ENCODE data around the gene B4GALNT3.

B4GALNT3 gene

GRCh38 chr12:503111-503761, 43.5 kb downstream of the B4GALNT3 start:
- H3K4me3 ChIP-seq (ENCODE audit: low read length) = no peak overlapping the region
- no peak for DNase-seq (ENCODE audit: low read depth, low spot score)

GRCh38 chr12:505221-505620, 45.5 kb downstream of the B4GALNT3 start:
- DNase-seq (ENCODE audit: low read depth, low spot score) = no peak

GRCh38 chr12:507391-507796, 47.7 kb downstream of the B4GALNT3 start:
- no peak for DNase-seq (ENCODE audit: low read depth, low spot score)
- H3K4me3 ChIP-seq (ENCODE audit: low read length) = no peak overlapping the region

More at GRCh38 chr12:505221-505620, 45.5 kb downstream of the B4GALNT3 start:
- H3K4me3 ChIP-seq (ENCODE audit: low read length) = no peak overlapping the region

- H3K4me3 ChIP-seq (ENCODE audit: low read length) = no peak overlapping the region
- no peak for DNase-seq (ENCODE audit: low read depth, low spot score)
These were observed 48.4 kb downstream of the B4GALNT3 start for GRCh38 chr12:508145-508544.

GRCh38 chr12:508795-509194, 49.1 kb downstream of the B4GALNT3 start:
- DNase-seq (ENCODE audit: low read depth, low spot score) = no peak

GRCh38 chr12:509500-509899, 49.8 kb downstream of the B4GALNT3 start:
- no peak for DNase-seq (ENCODE audit: low read depth, low spot score)
- no peak overlapping the region for H3K4me3 ChIP-seq (ENCODE audit: low read length)

More at GRCh38 chr12:508795-509194, 49.1 kb downstream of the B4GALNT3 start:
- no peak overlapping the region for H3K4me3 ChIP-seq (ENCODE audit: low read length)

- no peak overlapping the region for H3K4me3 ChIP-seq (ENCODE audit: low read length)
- no peak for DNase-seq (ENCODE audit: low read depth, low spot score)
These were observed 50.5 kb downstream of the B4GALNT3 start for GRCh38 chr12:510071-510825.

GRCh38 chr12:512933-513332, 53.2 kb downstream of the B4GALNT3 start:
- DNase-seq (ENCODE audit: low read depth, low spot score) = no peak
- no peak overlapping the region for H3K4me3 ChIP-seq (ENCODE audit: low read length)

GRCh38 chr12:513446-513845, 53.7 kb downstream of the B4GALNT3 start:
- H3K4me3 ChIP-seq (ENCODE audit: low read length) = no peak overlapping the region
- no peak for DNase-seq (ENCODE audit: low read depth, low spot score)

GRCh38 chr12:517538-517937, 57.8 kb downstream of the B4GALNT3 start:
- DNase-seq (ENCODE audit: low read depth, low spot score) = no peak
- H3K4me3 ChIP-seq (ENCODE audit: low read length) = no peak overlapping the region

- H3K4me3 ChIP-seq (ENCODE audit: low read length) = no peak overlapping the region
- DNase-seq (ENCODE audit: low read depth, low spot score) = no peak
These were observed 60.4 kb downstream of the B4GALNT3 start for GRCh38 chr12:520119-520518.

GRCh38 chr12:522692-523378, 63.1 kb downstream of the B4GALNT3 start:
- no peak for DNase-seq (ENCODE audit: low read depth, low spot score)
- no peak overlapping the region for H3K4me3 ChIP-seq (ENCODE audit: low read length)

- H3K4me3 ChIP-seq (ENCODE audit: low read length) = no peak overlapping the region
- DNase-seq (ENCODE audit: low read depth, low spot score) = no peak
These were observed 64.6 kb downstream of the B4GALNT3 start for GRCh38 chr12:524167-524951.

- no peak overlapping the region for H3K4me3 ChIP-seq (ENCODE audit: low read length)
- DNase-seq (ENCODE audit: low read depth, low spot score) = no peak
These were observed 66.3 kb downstream of the B4GALNT3 start for GRCh38 chr12:526089-526488.

- DNase-seq (ENCODE audit: low read depth, low spot score) = no peak
- no peak overlapping the region for H3K4me3 ChIP-seq (ENCODE audit: low read length)
These were observed 67.5 kb downstream of the B4GALNT3 start for GRCh38 chr12:527241-527640.

GRCh38 chr12:527729-528128, 68.0 kb downstream of the B4GALNT3 start:
- no peak for DNase-seq (ENCODE audit: low read depth, low spot score)

GRCh38 chr12:530308-530707, 70.6 kb downstream of the B4GALNT3 start:
- H3K4me3 ChIP-seq (ENCODE audit: low read length) = no peak overlapping the region
- DNase-seq (ENCODE audit: low read depth, low spot score) = no peak

More at GRCh38 chr12:527729-528128, 68.0 kb downstream of the B4GALNT3 start:
- no peak overlapping the region for H3K4me3 ChIP-seq (ENCODE audit: low read length)

GRCh38 chr12:530821-531220, 71.1 kb downstream of the B4GALNT3 start:
- no peak overlapping the region for H3K4me3 ChIP-seq (ENCODE audit: low read length)
- DNase-seq (ENCODE audit: low read depth, low spot score) = no peak

GRCh38 chr12:531951-532585, 72.3 kb downstream of the B4GALNT3 start:
- no peak overlapping the region for H3K4me3 ChIP-seq (ENCODE audit: low read length)
- no peak for DNase-seq (ENCODE audit: low read depth, low spot score)
